Heart right ventricle (tissue), 16 donors: ENCODE data around the gene CNR2. TPM values are rescaled to one million over a fixed set of nuclear protein-coding genes. Genes with fewer than 3 reads are reported as not detected.

Experiments
- ATAC-seq, 8 donors: fragments of 200-7000 bp; cut with Tn5 transposase; one replicate each; pipeline ENCODE4 v1.9.1; 2020; ENCODE audit warnings: mild to moderate bottlenecking in 8 of 8, moderate library complexity in 8 of 8, moderate number of reproducible peaks in 1 of 8
- DNase-seq, 2 donors: peaks; one replicate each; pipeline ENCODE4 v3.0.0-alpha.2; 2020
- H3K27ac ChIP-seq, 10 donors: fragments of 200-600 bp; sonication (generic) in 2 of 10; one replicate each; pipeline versions ENCODE4 v1.5.0 to v1.8.0; 2020 to 2022; ENCODE audit warnings: mild to moderate bottlenecking in 3 of 10
- H3K27me3 ChIP-seq, 7 donors: fragments of 200-600 bp; one replicate each; pipeline ENCODE4 v1.8.0; 2021 to 2022; ENCODE audit warnings: mild to moderate bottlenecking in 2 of 7
- H3K36me3 ChIP-seq, 9 donors: fragments of 200-600 bp; sonication (generic) in 1 of 9; one replicate each; pipeline versions ENCODE4 v1.5.0 to v1.8.0; 2020 to 2022; ENCODE audit warnings: mild to moderate bottlenecking in 2 of 9
- H3K4me1 ChIP-seq, 9 donors: fragments of 200-600 bp; sonication (generic) in 1 of 9; one replicate each; pipeline versions ENCODE4 v1.5.0 to v1.8.0; 2020 to 2022; ENCODE audit warnings: mild to moderate bottlenecking in 4 of 9
- H3K4me3 ChIP-seq, 10 donors: fragments of 200-600 bp; sonication (generic) in 2 of 10; one replicate each; pipeline versions ENCODE4 v1.5.0 to v1.8.0; 2020 to 2022; ENCODE audit warnings: mild to moderate bottlenecking in 7 of 10, moderate library complexity in 2 of 10
- H3K9me3 ChIP-seq, 11 donors: fragments of 200-600 bp in 10 of 11; sonication (generic) in 2 of 11; one replicate each; pipeline versions ENCODE4 v1.5.0 to v1.8.0; 2013 to 2022; ENCODE audit warnings: mild to moderate bottlenecking in 2 of 11, control low read depth in 1 of 11, moderate library complexity in 1 of 11
- WGBS, 2 donors: extraction: QIAGEN DNeasy Blood & Tissue Kit; methylation state at CpG; one replicate each; pipeline ENCODE4 v1.1.7; 2013; ENCODE audit warnings: inconsistent platforms in 1 of 2; 5-methylcytosine and 5-hydroxymethylcytosine counted together
- intact Hi-C, 10 donors: fragments of 100-400 bp; cut with DNase I; formaldehyde crosslinking; loops; one replicate each; pipeline versions ENCODE4 v1.11.1 to v1.14.2; 2022
- polyA plus RNA-seq, 2 donors: library from polyadenylated mRNA; stranded (reverse); fragments of 200-250 nt; gene quantifications; one replicate each; pipeline ENCODE4 v1.2.3, GENCODE V29; 2013
- total RNA-seq, 10 donors: library from RNA; stranded (reverse); fragmentation: NEBNext Ultra II Directional in 3 of 10; extraction: Animal tissue kit (Norgen Biotek cat#: 25700) in 3 of 10; gene quantifications; one replicate each; pipeline versions ENCODE4 v1.2.1 to v1.2.4, GENCODE V29; 2021 to 2023
- TF ChIP-seq, protein P1 (sequence below), 9 donors: fragments of 200-600 bp; sonication (generic) in 2 of 9; IDR thresholded peaks; one replicate each; pipeline versions ENCODE4 v1.5.0 to v1.8.0; 2021 to 2022; ENCODE audit warnings: antibody characterized with exemption in 9 of 9, mild to moderate bottlenecking in 5 of 9, moderate library complexity in 1 of 9
- donor health status: Arrhythmogenic right ventricular cardiomyopathy.
- donor health status: ischemic (EF 13 %, LVEDD 7.1; RV severe dilation, severe dysfunction).
- donor health status: healthy with polysubstance abuse.
- donor health status: DM: no; HTN: yes; CAD: no.
- donor health status: DM: no; HTN: no; CAD: no.
- donor health status: ischemic (EF 25% LVEDD 6.9; RV normal size, moderate dysfunction).
- donor health status: ischemic (EF 25% LVEDD 5.7; RV mildly dilated, moderate dysfunction).
- donor health status: healthy.
- donor health status: DM: yes; HTN: yes; CAD: no.
- donor health status: Ischemic cardiomyopathy.
- donor health status: ischemic (EF 35%, LVEDD 5.7; RV mildly dilated, moderate dysfunction).
- donor health status: nonischemic (EF 11% LVEDD 7.7; RV severe dilation, severe dysfunction).
- donor health status: DM: yes; HTN: yes; CAD: no.
- donor health status: PGD.
- donor health status: ischemic (EF 29% LVEDD 5.4; RV normal size, mild dysfunction).
- donor health status: nonischemic (EF 23%, LVEDD 6.1; RV moderate dilation, normal function).

Gene CNR2
- total and polyA plus RNA-seq, 12 donors, result 0.01 to 0.19 TPM; not detected in 10

DNA sequence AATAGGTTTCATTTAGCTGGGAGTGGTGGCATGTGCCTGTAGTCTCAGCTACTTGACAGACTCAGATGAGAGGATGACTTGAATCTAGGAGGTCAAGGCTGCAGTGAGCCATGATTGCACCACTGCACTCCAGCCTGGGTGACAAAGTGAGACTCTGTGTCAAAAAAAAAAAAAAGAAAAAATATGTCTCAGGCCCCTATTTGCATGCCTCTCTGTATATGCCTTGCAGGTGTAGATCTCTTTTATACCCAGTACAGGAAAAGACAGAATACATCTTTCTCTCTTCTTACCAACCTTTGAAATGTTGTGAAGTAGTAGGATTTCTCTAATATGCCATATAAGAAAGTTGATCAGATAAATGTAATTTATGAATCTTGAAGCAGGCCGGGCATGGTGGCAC lies 6.4 kb downstream of the CNR2 start:
- H3K4me3 ChIP-seq, result no peak overlapping the region
- no peaks in the 10 kb centered on the region for H3K36me3 ChIP-seq
- peaks cover 0 to 38% (median 4%) of the 10 kb centered on the region in 9 donors for H3K4me1 ChIP-seq
- TF ChIP-seq, protein P1, sequence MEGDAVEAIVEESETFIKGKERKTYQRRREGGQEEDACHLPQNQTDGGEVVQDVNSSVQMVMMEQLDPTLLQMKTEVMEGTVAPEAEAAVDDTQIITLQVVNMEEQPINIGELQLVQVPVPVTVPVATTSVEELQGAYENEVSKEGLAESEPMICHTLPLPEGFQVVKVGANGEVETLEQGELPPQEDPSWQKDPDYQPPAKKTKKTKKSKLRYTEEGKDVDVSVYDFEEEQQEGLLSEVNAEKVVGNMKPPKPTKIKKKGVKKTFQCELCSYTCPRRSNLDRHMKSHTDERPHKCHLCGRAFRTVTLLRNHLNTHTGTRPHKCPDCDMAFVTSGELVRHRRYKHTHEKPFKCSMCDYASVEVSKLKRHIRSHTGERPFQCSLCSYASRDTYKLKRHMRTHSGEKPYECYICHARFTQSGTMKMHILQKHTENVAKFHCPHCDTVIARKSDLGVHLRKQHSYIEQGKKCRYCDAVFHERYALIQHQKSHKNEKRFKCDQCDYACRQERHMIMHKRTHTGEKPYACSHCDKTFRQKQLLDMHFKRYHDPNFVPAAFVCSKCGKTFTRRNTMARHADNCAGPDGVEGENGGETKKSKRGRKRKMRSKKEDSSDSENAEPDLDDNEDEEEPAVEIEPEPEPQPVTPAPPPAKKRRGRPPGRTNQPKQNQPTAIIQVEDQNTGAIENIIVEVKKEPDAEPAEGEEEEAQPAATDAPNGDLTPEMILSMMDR (IDR thresholded peaks at IDR 0.05), result no peak
- intact Hi-C loops, result loop anchor here in 1 of 10 donors (10.0 kb wide), 1 partner anchor 92 kb away; no protein-coding TSS in a partner anchor
- no peaks in the 10 kb centered on the region for H3K9me3 ChIP-seq
- WGBS, 2 donors, result 91 to 92% methylated on average over 1 of the region's 1 CpG
- no peak for DNase-seq
- peaks cover 7 to 72% (median 61%) of the 10 kb centered on the region in 7 donors for H3K27me3 ChIP-seq
- ATAC-seq, result no peak
- H3K27ac ChIP-seq, result no peak overlapping the region

DNA sequence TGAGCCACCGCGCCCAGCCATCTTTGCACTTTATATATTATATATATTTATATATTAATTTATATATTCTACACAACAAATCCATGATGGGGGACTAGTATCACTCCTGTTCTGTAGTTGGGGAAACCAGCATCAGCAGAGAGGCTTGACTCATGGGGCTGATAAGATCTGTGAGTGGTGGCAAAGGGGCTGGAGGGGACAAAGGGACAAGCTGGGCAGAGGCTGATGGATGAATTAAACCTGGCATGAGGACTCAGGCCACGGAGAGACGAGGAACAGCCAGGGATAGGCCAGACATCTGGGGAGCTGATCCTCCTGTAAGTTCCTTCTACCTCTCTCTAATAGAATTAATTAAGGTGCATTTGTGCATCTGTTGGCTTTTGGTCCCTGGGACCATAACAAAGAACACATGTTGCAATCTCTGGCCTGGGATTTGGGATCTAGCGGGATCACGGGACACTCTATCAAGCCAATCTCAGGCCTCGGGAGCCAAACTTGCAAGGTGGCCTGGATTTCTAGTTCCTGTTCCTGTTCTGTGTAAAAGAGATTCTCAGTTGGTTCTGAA lies 7.6 kb downstream of the CNR2 start:
- Histone ChIP-seq H3K4me3 (no peak overlapping the region), H3K27me3 (peaks cover 7 to 72% (median 63%) of the 10 kb centered on the region in 7 donors), H3K36me3 (no peaks in the 10 kb centered on the region), H3K27ac (no peak overlapping the region), H3K9me3 (no peaks in the 10 kb centered on the region), H3K4me1 (peaks cover 0 to 30% (median 4%) of the 10 kb centered on the region in 9 donors)
- TF ChIP-seq, protein P1 (IDR thresholded peaks at IDR 0.05), result no peak
- 85 to 88% methylated on average over 7 of the region's 7 CpGs for WGBS, 2 donors
- no peak for DNase-seq
- no peak for ATAC-seq
- intact Hi-C loops, result loop anchor here in 1 of 10 donors (10.0 kb wide), 1 partner anchor 91 kb away; no protein-coding TSS in a partner anchor

DNA sequence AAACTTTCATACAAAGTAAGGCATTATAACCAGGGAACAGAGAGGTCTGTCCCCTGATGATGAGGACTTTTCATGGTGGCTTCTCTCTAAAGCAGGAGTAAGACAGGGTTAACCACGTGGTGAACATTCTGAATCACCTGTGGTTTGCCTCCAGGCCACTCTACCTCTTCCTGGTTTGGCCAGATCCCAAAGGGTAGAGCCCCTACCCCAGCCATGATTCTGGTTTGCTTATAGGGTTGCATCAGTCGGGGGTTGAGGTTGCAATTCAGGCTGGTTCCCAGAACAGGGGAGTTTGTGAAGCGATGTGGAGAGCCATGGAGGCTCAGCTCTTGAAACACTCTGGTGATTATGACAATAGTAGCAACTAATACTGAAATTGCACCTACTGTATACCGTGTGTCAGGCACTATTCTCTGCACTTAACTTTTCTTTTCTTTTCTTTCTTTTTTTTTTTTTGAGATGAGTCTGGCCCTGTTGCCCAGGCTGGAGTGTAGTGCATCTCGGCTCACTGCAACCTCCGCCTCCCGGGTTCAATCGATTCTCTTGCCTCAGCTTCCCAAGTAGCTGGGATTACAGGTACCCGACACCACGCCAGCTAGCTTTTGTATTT lies 8.3 kb downstream of the CNR2 start:
- peaks cover 0 to 30% (median 4%) of the 10 kb centered on the region in 9 donors for H3K4me1 ChIP-seq
- no peak for ATAC-seq
- DNase-seq, result no peak
- H3K4me3 ChIP-seq, result no peak overlapping the region
- 83 to 86% methylated on average over 10 of the region's 10 CpGs for WGBS, 2 donors
- peaks cover 7 to 72% (median 63%) of the 10 kb centered on the region in 7 donors for H3K27me3 ChIP-seq
- H3K9me3 ChIP-seq, result no peaks in the 10 kb centered on the region
- intact Hi-C loops, result loop anchor here in 1 of 10 donors (10.0 kb wide), 1 partner anchor 90 kb away; no protein-coding TSS in a partner anchor
- no peak overlapping the region for H3K27ac ChIP-seq
- TF ChIP-seq, protein P1 (IDR thresholded peaks at IDR 0.05), result no peak
- no peaks in the 10 kb centered on the region for H3K36me3 ChIP-seq

DNA sequence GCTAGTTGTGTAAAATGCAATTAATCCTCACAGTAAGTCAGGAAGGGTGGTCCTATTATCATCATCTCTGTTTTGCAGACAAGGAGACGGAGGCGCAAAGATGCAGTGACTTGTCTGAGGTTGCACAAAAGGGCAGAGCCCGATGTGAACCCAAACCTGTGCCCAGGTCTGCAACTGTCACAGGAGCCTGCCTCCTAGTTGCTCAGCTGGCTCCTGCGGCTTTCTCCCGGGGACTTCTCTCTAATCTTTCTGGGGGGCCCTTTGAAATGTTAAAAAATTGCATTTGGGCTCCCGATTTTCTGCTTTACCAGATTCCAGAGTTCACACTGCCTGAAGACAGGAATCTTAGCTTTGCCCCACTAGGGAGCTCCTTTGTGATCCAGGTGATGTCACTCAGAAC lies 9.4 kb downstream of the CNR2 start:
- Histone ChIP-seq H3K4me1 (peaks cover 0 to 21% (median 4%) of the 10 kb centered on the region in 9 donors), H3K9me3 (no peaks in the 10 kb centered on the region), H3K27ac (no peak overlapping the region), H3K27me3 (peaks cover 2 to 63% (median 53%) of the 10 kb centered on the region in 7 donors), H3K36me3 (no peaks in the 10 kb centered on the region), H3K4me3 (no peak overlapping the region)
- intact Hi-C loops, result loop anchor here in 1 of 10 donors (10.0 kb wide), 1 partner anchor 89 kb away; no protein-coding TSS in a partner anchor
- TF ChIP-seq, protein P1 (IDR thresholded peaks at IDR 0.05), result no peak
- ATAC-seq (no peak), DNase-seq (no peak)
- WGBS, 2 donors, result 51% methylated on average over 6 of the region's 6 CpGs
